Stimulated activated CD8-positive, alpha-beta memory T cell treated with anti-CD3 and anti-CD28 coated beads, Interleukin-4, amount 100 ng/mL, for 4 hours (primary cell): ENCODE data around the gene DLG1.

ENCODE experiments used
- DNase-seq, 2 donors: peaks; one replicate each; pipeline ENCODE4 v3.0.0-alpha.2; 2020; ENCODE audit warnings: low read depth in 2 of 2, low spot score in 1 of 2

DLG1 gene

DNA sequence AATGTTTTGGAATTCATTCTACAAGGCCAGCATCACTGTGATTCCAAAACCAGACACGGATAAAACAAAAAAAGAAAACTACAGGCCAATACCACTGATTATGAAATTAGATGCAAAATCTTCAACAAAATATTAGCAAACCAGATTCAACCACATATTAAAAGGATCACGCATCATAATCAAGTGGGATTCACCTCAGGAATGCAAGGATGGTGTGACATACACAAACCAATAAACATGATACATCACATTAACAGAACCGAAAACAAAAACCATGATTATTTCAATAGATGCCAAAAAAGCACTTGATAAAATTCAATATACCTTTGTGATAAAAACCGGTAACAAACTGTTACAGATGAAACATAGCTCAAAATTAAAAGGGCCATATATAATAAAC, 48.9 kb downstream of the DLG1 start:
- DNase-seq = no peak

- DNase-seq = no peak
These were observed 50.1 kb downstream of the DLG1 start for GRCh38 chr3:197248341-197248740.

- no peak for DNase-seq
These were observed 53.7 kb downstream of the DLG1 start for GRCh38 chr3:197244751-197245150.

- no peak for DNase-seq
These were observed 55.5 kb downstream of the DLG1 start for GRCh38 chr3:197242784-197243432.

- no peak for DNase-seq
These were observed 57.2 kb downstream of the DLG1 start for GRCh38 chr3:197241173-197241572.

- DNase-seq = no peak
These were observed 58.6 kb downstream of the DLG1 start for GRCh38 chr3:197239857-197240256.

DNA sequence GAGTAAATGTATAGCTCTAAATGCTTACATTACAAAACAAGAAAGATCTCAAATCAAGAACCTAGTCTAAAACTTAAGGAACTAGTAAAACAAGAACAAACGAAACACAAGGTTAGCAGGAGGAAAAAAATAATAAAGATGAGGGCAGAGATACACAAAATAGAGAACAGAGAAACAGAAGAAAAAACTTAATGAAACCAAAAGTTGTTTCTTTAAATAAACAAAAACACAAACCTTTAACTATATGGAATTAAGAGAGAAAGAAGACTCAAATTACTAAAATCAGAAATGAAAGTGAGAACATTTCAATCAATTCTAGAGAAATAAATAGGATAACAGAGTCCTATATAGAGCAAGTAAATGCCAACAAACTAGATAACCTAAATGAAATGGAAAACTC, 59.6 kb downstream of the DLG1 start:
- DNase-seq = no peak

DNA sequence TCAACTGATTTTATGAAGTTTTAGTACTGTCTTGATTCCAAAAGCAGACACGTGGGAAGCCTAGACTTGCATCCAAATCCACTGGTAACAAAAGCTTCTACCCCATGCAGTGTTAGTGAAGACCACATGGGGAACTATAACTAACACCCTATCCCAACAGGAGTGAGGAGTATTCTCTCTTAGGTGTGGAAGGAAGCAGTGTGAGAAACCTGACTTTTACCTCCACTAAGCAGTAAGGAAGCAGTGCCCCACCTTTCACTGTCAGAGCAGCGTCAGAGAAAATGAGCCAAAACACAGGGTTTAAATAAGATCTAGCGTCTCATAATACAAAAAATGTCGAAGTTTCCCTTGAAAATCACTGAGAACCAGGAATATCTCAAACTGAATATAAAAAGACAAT, 60.5 kb downstream of the DLG1 start:
- no peak for DNase-seq

DNA sequence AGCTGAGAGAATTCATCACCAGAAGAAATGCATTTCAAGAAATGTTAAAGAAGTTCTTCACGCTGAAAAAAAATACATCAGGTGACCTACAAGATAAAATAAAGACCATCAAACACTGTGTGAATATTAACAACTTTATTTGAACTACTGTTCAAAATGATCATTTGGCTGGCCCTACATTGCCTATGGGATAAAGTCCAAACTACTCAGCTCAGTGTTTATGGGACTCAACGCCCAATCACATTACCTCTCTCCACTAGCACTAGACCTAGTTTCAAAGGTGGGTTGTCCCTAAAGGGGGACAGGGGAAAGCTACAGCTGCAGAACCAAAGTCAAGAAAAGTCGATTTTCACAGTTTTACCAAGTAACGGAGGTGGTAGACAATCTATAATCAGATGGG, 62.0 kb downstream of the DLG1 start:
- no peak for DNase-seq

GRCh38 chr3:197234947-197235914, 63.2 kb downstream of the DLG1 start:
- no peak for DNase-seq

- no peak for DNase-seq
These were observed 67.1 kb downstream of the DLG1 start for GRCh38 chr3:197231321-197231720.

GRCh38 chr3:197229836-197230235, 68.6 kb downstream of the DLG1 start:
- DNase-seq = no peak

- DNase-seq = no peak
These were observed 69.2 kb downstream of the DLG1 start for GRCh38 chr3:197229178-197229577.

DNA sequence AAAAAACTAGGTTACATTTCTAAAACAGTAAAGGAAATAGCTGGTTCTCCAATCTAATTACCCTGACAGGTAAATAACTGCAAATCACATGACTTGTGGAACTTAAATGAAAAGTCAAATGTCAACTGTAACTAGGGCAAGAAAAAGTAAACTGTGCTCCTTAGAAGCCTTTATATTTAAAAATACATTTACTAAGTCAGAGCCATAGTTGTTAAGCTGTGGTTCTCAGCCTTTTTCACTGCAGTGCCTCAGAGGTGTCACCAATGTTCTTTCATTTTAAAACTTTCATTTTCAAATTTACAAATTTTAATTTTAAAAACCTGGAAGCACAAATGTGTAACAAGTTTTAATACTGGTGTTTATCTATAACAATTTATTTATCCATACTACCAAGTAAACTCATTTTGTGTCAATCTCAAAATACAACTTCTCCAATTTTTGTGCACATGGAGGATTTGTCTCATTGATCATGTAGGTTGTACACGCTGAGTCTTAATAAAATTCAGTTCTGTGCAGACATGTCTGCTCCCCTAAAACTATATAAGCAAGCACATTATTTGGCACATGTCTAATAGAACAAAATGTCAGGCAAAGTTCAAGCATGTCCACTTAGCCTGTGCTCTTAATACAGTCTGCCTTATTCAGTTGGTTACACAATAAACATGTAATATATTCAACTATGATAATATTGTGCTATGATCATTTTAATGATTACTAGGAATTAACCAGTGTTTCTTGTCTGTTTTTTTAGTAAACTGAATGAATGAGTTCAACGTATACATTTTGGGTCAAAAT, 70.4 kb downstream of the DLG1 start:
- DNase-seq = no peak

DNA sequence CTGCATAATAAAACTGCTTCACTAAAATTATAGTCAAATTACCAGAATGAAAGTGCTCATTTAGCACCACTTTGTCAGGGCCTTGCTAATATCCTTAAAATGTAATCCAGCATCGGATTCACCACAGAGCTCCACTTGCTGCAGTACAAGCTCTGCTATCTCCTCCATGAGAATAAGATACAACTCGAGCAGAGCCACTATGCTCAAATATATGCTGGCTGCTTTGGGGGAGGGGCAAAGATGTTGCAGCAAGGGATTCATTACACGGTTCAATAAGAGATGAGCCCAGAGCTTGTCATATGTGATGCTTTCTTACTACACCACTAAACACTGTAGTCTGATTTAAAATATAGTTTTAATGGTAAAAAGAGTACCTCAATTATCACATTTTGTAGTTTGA, 72.2 kb downstream of the DLG1 start:
- DNase-seq = no peak

DNA sequence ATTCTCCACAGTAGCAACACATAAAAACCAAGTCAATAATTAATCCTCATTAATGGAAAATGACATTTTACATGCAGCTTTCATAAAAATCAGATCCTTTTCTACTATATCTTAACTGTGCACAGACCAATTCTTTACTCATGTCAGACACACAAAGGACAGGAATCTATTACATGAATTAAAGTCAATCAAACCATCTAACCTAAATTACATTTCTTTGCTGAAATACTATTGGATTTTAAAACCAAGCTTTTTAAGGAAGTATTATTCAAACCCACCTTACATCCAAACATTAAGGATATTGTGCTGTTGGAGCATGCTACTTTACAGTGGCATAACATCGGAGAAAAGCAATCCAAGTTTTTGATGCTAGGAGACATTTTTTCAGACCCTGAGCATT, 72.8 kb downstream of the DLG1 start:
- no peak for DNase-seq

DNA sequence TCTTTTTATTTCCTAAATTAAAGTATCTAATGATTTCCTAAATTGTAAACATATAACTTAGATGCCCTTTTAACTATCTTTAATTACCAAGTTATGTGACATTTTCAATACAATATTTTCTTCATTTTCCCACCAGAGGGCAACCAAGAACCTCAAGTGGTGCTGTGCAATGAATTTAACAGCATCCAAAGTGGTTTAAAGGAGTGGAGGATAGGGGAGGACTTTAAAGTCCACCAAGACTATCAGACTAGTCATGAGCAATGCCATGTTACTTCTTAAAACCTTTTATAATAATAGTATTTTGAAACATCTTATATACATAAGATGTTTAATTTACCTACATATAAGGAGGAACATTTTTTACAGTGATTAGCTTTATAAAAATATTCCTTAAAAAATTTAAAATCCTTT, 74.4 kb downstream of the DLG1 start:
- no peak for DNase-seq

GRCh38 chr3:197222937-197223370, 75.5 kb downstream of the DLG1 start:
- DNase-seq = no peak

DNA sequence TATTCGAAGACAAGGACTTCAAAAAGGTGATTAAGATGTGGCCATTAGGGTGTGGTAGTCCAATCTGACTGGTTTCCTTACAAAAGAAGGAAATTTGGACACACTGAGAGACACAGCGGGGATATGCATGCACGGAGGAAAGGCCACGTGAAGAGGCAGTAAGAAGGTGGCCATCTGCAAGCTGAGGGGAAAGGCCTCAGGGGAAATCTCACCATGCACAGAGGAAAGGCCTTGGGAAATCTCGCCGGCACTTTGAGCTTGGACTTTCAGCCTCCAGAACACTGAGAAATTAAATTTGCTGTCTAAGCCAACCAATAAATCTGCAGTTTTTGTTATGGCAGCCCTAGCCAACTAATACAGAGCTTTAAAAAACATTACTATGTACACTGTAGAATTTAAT, 78.8 kb downstream of the DLG1 start:
- no peak for DNase-seq

DNA sequence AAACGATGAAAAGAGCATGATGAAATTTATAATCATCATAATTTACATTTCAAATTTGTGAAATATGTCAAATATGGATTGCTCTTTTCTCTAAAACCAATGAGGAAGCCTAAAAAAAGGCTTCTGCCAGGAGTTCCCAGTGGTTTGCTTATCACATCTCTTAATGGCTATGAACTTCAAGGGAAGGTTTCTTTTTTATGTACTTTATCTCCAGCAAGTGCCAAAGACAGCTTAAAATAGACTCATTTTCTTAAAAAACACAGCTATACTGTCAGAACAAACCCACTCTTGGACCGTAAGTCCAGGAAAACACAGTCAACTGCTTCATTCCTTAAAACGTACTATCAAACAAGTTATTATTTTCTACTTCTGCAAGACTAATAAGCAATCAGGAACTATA, 80.2 kb downstream of the DLG1 start:
- no peak for DNase-seq

DNA sequence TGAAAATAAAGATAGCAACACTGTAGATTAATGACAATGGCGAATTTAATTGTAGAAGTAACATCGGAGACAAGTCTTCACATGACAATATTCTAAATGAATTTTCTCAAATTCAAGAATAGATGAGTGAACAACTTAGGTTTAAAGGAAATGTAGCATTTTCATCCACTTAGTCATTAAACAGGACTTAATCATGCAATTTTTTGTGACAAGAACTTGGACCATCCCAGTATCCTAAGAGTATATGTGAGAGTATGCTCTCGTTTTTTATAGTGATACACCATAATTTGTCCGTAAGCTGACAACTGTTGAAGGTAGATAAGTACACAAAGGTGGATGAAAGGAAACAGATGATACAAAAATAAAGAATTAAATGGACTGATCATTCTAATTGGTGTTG, 81.5 kb downstream of the DLG1 start:
- no peak for DNase-seq
